GM19240 (cell line): Measurements from ENCODE around the gene CIT.
"Not testable (repeated sequence)": the region's sequence is repeated elsewhere in the genome, so short reads cannot be mapped to it uniquely, and the experiment has no call there.

ENCODE experiments used
- DNase-seq: peaks from one replicate; pipeline ENCODE4 v3.0.0; 2011; ENCODE audit warnings: low spot score; ENCODE audit not compliant: insufficient read length

CIT gene

DNA sequence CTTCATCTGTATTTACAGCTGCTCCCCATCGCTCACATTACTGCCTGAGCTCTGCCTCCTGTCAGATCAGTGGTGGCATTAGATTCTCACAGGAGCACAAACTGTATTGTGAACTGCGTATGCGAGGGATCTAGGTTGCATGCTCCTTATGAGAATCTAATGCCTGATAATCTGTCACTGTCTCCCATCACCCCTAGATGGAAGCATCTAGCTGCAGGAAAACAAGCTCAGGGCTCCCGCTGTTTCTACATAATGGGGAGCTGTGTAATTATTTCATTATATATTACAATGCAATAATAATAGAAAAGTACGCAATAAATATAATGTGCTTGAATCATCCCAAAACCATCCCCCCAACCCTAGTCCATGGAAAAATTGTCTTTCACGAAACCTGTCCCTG, 219.0 kb downstream of the CIT start:
- DNase-seq, result not testable (repeated sequence)

DNA sequence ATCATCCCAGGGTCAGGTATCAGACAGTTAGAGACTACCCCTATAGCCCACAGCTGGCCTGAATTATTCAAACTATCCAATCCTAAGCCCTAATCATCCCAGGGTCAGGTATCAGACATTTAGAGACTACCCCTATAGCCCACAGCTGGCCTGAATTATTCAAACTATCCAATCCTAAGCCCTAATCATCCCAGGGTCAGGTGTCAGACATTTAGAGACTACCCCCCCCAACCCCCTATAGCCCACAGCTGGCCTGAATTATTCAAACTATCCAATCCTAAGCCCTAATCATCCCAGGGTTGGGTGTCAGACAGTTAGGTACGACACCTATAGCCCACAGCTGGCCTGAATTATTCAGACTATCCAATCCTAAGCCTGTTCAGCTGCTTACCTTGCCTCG, 220.1 kb downstream of the CIT start:
- DNase-seq, result not testable (repeated sequence)

- DNase-seq, result no peak
Observed at GRCh38 chr12:119652665-119653064, 224.5 kb downstream of the CIT start.

- DNase-seq, result no peak
Observed at GRCh38 chr12:119649202-119649808, 227.8 kb downstream of the CIT start.

GRCh38 chr12:119645535-119646059, 231.5 kb downstream of the CIT start:
- no peak for DNase-seq

DNA sequence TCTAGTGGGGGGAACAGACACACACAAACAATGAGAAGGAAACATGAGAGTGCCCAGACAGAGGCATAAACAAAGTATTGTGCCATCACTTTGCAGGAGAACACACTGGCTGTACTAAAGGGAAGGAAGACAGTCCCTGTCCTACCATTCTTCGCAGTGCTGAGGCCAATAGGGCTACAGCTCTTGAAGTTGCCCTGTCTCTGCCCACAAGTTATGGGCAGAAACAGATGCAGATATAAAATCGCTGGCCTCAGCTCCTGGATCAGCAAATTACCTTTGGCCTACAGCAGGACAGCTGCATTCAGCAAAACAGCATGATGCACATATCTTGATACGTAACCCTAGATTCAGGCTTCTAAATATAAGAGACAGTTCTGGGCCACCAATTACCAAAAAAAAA, 232.2 kb downstream of the CIT start:
- no peak for DNase-seq

GRCh38 chr12:119642986-119643385, 234.1 kb downstream of the CIT start:
- no peak for DNase-seq
